GM23338 (cell line): ENCODE data around the gene TCERG1L. TPM values are rescaled to one million over a fixed set of nuclear protein-coding genes. Genes with fewer than 3 reads are reported as not detected.

Experiments
- ATAC-seq: fragments of 200-7000 bp; cut with Tn5 transposase; 3 replicates; pipeline ENCODE4 v1.9.1; 2020
- DNase-seq: peaks from one replicate; pipeline ENCODE4 v3.0.0-alpha.2; 2015; ENCODE audit warnings: low spot score
- H2AFZ ChIP-seq: fragments of 200-600 bp; sonication (generic); 2 replicates; pipeline ENCODE4 v1.8.0; 2016; ENCODE audit warnings: antibody characterized with exemption, mild to moderate bottlenecking, moderate library complexity
- H3F3A ChIP-seq: fragments of 200-600 bp; sonication (generic); replicated peaks from 2 replicates; pipeline ENCODE4 v1.8.0; 2017; ENCODE audit warnings: antibody characterized with exemption, mixed run types, low read depth
- H3K27ac ChIP-seq: fragments of 200-600 bp; sonication (generic); 2 replicates; pipeline ENCODE4 v1.6.1; 2016; ENCODE audit warnings: low read depth
- H3K27me3 ChIP-seq: fragments of 200-600 bp; sonication (generic); 2 replicates; pipeline ENCODE4 v1.8.0; 2016; ENCODE audit warnings: mild to moderate bottlenecking, mixed run types, moderate library complexity; ENCODE audit not compliant: insufficient read depth
- H3K36me3 ChIP-seq: fragments of 200-600 bp; sonication (generic); 2 replicates; pipeline ENCODE4 v1.8.0; 2016; ENCODE audit warnings: mild to moderate bottlenecking; ENCODE audit not compliant: insufficient read depth
- H3K4me1 ChIP-seq: fragments of 200-600 bp; sonication (generic); 2 replicates; pipeline ENCODE4 v1.8.0; 2016; ENCODE audit warnings: mild to moderate bottlenecking, moderate library complexity; ENCODE audit not compliant: insufficient read depth
- H3K4me2 ChIP-seq: fragments of 200-600 bp; sonication (generic); 2 replicates; pipeline ENCODE4 v1.7.1; 2017; ENCODE audit warnings: mixed run types
- H3K4me3 ChIP-seq: fragments of 200-600 bp; sonication (generic); 2 replicates; pipeline ENCODE4 v1.6.1; 2016; ENCODE audit warnings: mixed run types
- H3K79me2 ChIP-seq: fragments of 200-600 bp; sonication (generic); replicated peaks from 2 replicates; pipeline ENCODE4 v1.8.0; 2017; ENCODE audit warnings: mild to moderate bottlenecking; ENCODE audit not compliant: insufficient read depth
- H3K9me2 ChIP-seq: fragments of 200-600 bp; sonication (generic); 2 replicates; pipeline ENCODE4 v1.8.0; 2017; ENCODE audit not compliant: insufficient read depth
- H4K20me1 ChIP-seq: fragments of 200-600 bp; sonication (generic); replicated peaks from 2 replicates; pipeline ENCODE4 v1.8.0; 2017; ENCODE audit warnings: mild to moderate bottlenecking; ENCODE audit not compliant: insufficient read depth
- H3K27ac Mint-ChIP-seq: 2 replicates; pipeline ENCODE4 v1.8.0; 2020; ENCODE audit warnings: inconsistent platforms, mild to moderate bottlenecking, moderate library complexity, mixed read lengths
- H3K27me3 Mint-ChIP-seq: 3 replicates; pipeline ENCODE4 v1.8.0; 2022; ENCODE audit warnings: low read depth, mild to moderate bottlenecking, moderate library complexity, mixed read lengths, inconsistent platforms; ENCODE audit not compliant: insufficient read depth, poor library complexity
- H3K36me3 Mint-ChIP-seq: 3 replicates; pipeline ENCODE4 v1.8.0; 2021; ENCODE audit warnings: low read depth, mild to moderate bottlenecking, inconsistent platforms, moderate library complexity, mixed read lengths
- H3K4me1 Mint-ChIP-seq: 3 replicates; pipeline ENCODE4 v1.8.0; 2020; ENCODE audit warnings: mild to moderate bottlenecking, inconsistent platforms, mixed read lengths
- H3K4me3 Mint-ChIP-seq: 3 replicates; pipeline ENCODE4 v1.8.0; 2021; ENCODE audit warnings: moderate library complexity, mild to moderate bottlenecking, inconsistent platforms, mixed read lengths
- H3K9me3 Mint-ChIP-seq: 3 replicates; pipeline ENCODE4 v1.8.0; 2020; ENCODE audit warnings: moderate library complexity, mild to moderate bottlenecking, inconsistent platforms, mixed read lengths
- CREB1 ChIP-seq: fragments of 250-450 bp; sonication (Bioruptor Pico); IDR thresholded peaks from 2 replicates; pipeline ENCODE4 v1.5.0; 2020; ENCODE audit warnings: low read depth, mild to moderate bottlenecking, moderate library complexity
- EZH2 ChIP-seq: fragments of 200-600 bp; sonication (generic); IDR thresholded peaks from one replicate; pipeline ENCODE4 v1.8.0; 2017; ENCODE audit warnings: antibody characterized with exemption, mild to moderate bottlenecking, low read depth; ENCODE audit not compliant: unreplicated experiment
- EZH2phosphoT487 ChIP-seq: fragments of 200-600 bp; sonication (generic); IDR thresholded peaks from one replicate; pipeline ENCODE4 v1.8.1; 2018; ENCODE audit warnings: antibody characterized with exemption; ENCODE audit not compliant: unreplicated experiment
- NANOG ChIP-seq: IDR thresholded peaks from 2 replicates; pipeline ENCODE4 v1.6.1; 2016; ENCODE audit warnings: antibody characterized with exemption, borderline replicate concordance
- POLR2AphosphoS5 ChIP-seq: IDR thresholded peaks from 2 replicates; pipeline ENCODE4 v1.6.1; 2016; ENCODE audit warnings: antibody characterized with exemption, low read depth
- STAT1 ChIP-seq: IDR thresholded peaks from one replicate; pipeline ENCODE4 v1.6.1; 2016; ENCODE audit warnings: antibody characterized with exemption; ENCODE audit not compliant: unreplicated experiment
- ZNF331 ChIP-seq: fragments of 250-450 bp; sonication (Bioruptor Pico); IDR thresholded peaks from 2 replicates; pipeline ENCODE4 v1.5.0; 2020; ENCODE audit warnings: low read depth, mild to moderate bottlenecking, moderate library complexity
- polyA plus RNA-seq: library from polyadenylated mRNA; unstranded; fragments of >200 nt; fragmentation: Nextera tagmentation; extraction: Ambion mirVana; gene quantifications from 2 replicates; pipeline ENCODE4 v1.2.1, GENCODE V29; 2016
- total RNA-seq: library from RNA; depleted of rRNA; stranded (reverse); fragments of >200 nt; shearing (Covaris generic); gene quantifications from 2 replicates; pipeline ENCODE4 v1.2.3, GENCODE V29; 2014
- TF ChIP-seq, protein P1 (sequence below), 2 experiments: fragments of 200-600 bp in 1 of 2; sonication (generic) in 1 of 2; conservative IDR thresholded peaks; 2 replicates each; pipeline versions ENCODE4 v1.5.1 to v1.6.1; 2016 to 2017; ENCODE audit warnings: antibody characterized with exemption in 2 of 2, low read depth in 2 of 2, mild to moderate bottlenecking in 2 of 2, moderate library complexity in 1 of 2

Gene TCERG1L
- total and polyA plus RNA-seq, 2 experiments from 2014 or later: 3.9 to 5.5 TPM

DNA sequence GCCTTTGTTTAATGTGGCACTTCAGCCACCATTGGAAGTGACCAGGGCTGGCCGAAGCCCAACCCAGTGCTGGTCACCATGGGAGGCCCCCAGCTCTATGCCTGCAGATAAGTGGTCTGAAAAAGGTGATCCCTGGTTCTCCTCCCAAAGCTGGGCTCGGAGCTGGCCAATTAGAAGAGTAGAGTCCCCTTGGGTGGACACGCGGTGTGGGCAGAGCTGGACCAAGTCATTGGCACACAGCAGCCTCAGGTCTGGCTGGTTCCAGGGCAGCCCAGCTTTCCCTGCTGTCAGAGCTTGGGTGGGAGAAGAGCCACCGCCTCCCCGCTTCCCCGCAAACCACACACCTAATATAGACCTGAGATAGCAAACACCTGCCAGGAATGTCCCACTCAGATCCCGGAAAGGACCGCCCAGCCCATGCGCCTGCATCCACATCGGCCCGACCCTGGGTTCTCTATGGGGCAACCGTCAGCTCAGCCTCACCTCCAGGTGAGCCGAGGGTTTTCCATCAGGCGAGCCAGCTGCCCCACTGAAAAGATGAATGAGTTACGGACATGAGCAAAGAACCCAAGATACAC lies 84.3 kb downstream of the TCERG1L start (continued):
- TF ChIP-seq, protein P1, sequence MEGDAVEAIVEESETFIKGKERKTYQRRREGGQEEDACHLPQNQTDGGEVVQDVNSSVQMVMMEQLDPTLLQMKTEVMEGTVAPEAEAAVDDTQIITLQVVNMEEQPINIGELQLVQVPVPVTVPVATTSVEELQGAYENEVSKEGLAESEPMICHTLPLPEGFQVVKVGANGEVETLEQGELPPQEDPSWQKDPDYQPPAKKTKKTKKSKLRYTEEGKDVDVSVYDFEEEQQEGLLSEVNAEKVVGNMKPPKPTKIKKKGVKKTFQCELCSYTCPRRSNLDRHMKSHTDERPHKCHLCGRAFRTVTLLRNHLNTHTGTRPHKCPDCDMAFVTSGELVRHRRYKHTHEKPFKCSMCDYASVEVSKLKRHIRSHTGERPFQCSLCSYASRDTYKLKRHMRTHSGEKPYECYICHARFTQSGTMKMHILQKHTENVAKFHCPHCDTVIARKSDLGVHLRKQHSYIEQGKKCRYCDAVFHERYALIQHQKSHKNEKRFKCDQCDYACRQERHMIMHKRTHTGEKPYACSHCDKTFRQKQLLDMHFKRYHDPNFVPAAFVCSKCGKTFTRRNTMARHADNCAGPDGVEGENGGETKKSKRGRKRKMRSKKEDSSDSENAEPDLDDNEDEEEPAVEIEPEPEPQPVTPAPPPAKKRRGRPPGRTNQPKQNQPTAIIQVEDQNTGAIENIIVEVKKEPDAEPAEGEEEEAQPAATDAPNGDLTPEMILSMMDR (conservative IDR thresholded peaks at IDR 0.05; ENCODE audit: low read depth in 2 of 2): no peak
- TF ChIP-seq ZNF331 (CRISPR knock-in tag) (no peak), POLR2AphosphoS5 (no peak), EZH2 (no peak)

DNA sequence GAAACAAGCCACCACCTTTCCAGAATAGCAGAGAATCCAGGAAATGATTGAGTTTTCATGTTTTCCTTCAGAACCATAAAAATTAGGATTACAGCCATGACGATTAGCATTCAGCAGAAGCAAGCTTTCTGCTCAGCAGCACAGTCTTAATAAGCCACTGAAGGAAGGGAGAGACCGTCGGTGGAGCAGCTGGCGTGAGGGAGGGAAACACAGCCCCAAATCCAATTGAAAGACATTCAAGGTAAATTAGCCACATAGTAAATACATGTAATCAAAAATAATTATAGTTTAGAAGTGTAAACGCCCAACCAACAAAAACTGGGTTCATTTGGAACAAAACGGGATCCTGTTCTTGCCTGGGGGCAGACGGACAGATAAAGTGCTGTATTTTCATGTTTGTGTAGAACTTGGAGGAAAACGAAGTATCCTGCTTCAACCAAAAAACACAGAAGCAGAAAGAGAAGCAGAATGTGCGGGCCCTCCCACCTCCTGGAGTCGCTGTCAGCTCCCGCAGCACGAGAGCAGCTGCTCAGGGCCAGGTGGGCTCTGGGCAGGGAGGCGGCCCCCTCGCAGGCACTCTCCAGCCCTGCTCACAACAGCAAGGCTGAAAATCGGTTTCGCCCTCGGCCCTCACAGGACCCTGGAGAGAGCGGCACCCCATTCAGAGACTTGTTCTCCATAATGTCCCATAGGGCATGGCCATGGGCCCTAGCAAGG lies 84.9 kb downstream of the TCERG1L start:
- ATAC-seq: no peak
- peaks cover 29% of the 10 kb centered on the region for H3K36me3 Mint-ChIP-seq

DNA sequence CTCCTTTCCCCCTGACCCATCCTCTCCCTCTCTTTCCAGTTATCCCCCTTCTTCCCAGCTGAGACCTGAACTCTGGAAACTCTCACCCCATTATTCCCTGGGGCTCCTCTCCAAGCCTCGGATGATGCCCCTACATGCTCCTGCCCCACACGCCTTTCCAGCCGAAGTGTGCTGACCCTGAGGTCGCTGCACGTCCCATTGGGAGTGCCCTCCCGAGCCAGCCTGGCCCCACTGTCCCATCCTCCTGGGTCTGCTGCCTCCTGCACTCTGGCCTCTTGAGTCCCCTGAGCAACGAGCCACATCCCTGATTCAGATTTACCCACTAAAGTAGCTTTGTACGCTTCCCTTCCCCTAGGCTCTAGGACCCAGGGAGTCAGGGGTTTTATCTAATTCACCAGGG lies 87.4 kb downstream of the TCERG1L start:
- peaks cover 28% of the 10 kb centered on the region for H3K36me3 Mint-ChIP-seq
- H3K27me3 Mint-ChIP-seq: peaks cover 8% of the 10 kb centered on the region
- DNase-seq (no peak), ATAC-seq (no peak)
- H3K27ac Mint-ChIP-seq: no peak overlapping the region
- Histone ChIP-seq H2AFZ (no peak overlapping the region), H3K27me3 (no peaks in the 10 kb centered on the region), H3K9me2 (no peaks in the 10 kb centered on the region), H3F3A (no peaks in the 10 kb centered on the region), H4K20me1 (no peaks in the 10 kb centered on the region), H3K4me1 (no peaks in the 10 kb centered on the region), H3K79me2 (no peaks in the 10 kb centered on the region), H3K36me3 (no peaks in the 10 kb centered on the region), H3K4me2 (no peak overlapping the region), H3K27ac (no peak overlapping the region), H3K4me3 (no peak overlapping the region)
- TF ChIP-seq, protein P1 (conservative IDR thresholded peaks at IDR 0.05; ENCODE audit: low read depth in 2 of 2): no peak
- TF ChIP-seq POLR2AphosphoS5: no peak
- H3K9me3 Mint-ChIP-seq: peaks cover 78% of the 10 kb centered on the region
- no peak overlapping the region for H3K4me3 Mint-ChIP-seq
- H3K4me1 Mint-ChIP-seq: no peaks in the 10 kb centered on the region

More for the DNA sequence above, 84.9 kb downstream of the TCERG1L start:
- Mint-ChIP-seq H3K9me3 (peaks cover 81% of the 10 kb centered on the region), H3K4me3 (no peak overlapping the region), H3K27me3 (peaks cover 17% of the 10 kb centered on the region), H3K4me1 (no peaks in the 10 kb centered on the region), H3K27ac (no peak overlapping the region)
- Histone ChIP-seq H2AFZ (no peak overlapping the region), H3K9me2 (no peaks in the 10 kb centered on the region), H3K27me3 (no peaks in the 10 kb centered on the region), H3K4me2 (no peak overlapping the region), H3K79me2 (no peaks in the 10 kb centered on the region), H3K4me3 (no peak overlapping the region), H3K4me1 (no peaks in the 10 kb centered on the region), H4K20me1 (no peaks in the 10 kb centered on the region), H3K36me3 (no peaks in the 10 kb centered on the region), H3K27ac (no peak overlapping the region), H3F3A (no peaks in the 10 kb centered on the region)
- TF ChIP-seq STAT1 (no peak), ZNF331 (CRISPR knock-in tag) (no peak), NANOG (no peak), EZH2phosphoT487 (no peak), CREB1 (CRISPR knock-in tag) (no peak), EZH2 (no peak)
- TF ChIP-seq, protein P1 (conservative IDR thresholded peaks at IDR 0.05; ENCODE audit: low read depth in 2 of 2): no peak
- no peak for DNase-seq
